GM21576 (cell line): ENCODE results near the gene MGLL.
A peak's percentile ranks its signal among the peaks of the same experiment; 100 is the strongest.

Experiments used
- ATAC-seq: cut with Tn5 transposase; IDR thresholded peaks from one replicate; pipeline ENCODE4 v1.9.1; 2021; ENCODE audit warnings: mild to moderate bottlenecking, moderate library complexity; ENCODE audit not compliant: unreplicated experiment

The MGLL gene

DNA sequence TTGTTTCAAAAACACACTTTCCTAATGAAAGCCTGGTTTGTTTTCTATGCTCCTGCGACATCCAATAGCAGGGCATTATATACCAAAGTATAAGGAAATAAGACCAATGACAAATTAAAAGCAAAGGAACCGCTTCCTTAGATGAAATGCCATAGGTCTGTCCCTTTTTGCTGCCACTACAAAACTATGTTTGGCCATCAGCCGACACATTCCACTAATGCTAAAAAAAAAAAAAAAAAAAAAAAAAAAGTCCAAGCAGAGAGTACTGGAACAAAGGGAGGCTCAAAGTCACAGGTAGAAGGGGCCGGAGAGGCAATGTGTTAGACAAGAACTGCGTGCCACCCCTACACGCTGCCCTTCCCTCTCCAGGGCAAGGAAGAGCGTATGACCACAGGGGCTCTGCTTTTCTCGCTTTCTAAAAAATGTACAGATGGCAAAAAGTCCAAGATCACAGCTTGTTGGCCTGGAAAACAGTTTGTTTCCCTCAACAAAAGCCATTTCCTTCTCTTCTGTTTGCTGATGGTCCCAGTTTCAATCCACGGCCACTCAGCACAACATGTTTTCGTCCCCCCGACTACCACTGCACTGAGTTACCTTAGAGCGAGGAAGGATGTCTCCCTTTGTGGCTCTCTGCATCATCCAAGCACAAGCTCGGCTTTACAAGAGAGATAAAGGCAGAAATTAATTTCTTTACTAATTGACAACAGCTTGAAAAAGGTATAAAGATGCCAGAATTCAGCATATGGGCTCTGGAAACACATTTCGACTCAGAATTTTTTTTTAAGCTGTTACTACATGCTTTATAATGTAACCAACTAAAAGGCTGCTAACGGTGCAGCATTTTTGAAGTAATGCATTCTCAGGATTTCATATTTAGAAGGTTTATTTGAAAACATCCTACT lies 78.7 kb downstream of the MGLL start:
- no peak for ATAC-seq

GRCh38 chr3:127742580-127742979 lies 79.7 kb downstream of the MGLL start:
- no peak for ATAC-seq

GRCh38 chr3:127741690-127742089 lies 80.6 kb downstream of the MGLL start:
- ATAC-seq = no peak

DNA sequence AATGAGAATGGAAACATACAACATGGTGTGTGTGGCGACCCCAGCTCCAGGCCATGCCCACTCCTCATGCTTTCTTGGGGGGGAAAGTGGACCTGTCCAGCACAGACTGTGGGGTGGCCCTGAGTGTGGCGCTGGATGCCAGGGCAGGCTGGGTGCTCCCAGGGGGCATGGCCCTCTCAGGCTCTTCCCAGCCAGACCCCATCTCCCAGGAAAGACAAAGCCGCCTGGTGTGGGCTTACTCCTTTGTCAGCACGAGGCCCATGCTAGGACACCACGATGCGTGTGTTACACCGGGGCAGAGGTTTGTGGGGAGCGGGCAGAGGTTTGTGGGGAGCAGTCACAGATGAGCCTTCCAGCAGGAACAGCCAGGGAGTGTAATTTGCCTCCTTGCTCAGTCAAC lies 81.1 kb downstream of the MGLL start:
- ATAC-seq = no peak

DNA sequence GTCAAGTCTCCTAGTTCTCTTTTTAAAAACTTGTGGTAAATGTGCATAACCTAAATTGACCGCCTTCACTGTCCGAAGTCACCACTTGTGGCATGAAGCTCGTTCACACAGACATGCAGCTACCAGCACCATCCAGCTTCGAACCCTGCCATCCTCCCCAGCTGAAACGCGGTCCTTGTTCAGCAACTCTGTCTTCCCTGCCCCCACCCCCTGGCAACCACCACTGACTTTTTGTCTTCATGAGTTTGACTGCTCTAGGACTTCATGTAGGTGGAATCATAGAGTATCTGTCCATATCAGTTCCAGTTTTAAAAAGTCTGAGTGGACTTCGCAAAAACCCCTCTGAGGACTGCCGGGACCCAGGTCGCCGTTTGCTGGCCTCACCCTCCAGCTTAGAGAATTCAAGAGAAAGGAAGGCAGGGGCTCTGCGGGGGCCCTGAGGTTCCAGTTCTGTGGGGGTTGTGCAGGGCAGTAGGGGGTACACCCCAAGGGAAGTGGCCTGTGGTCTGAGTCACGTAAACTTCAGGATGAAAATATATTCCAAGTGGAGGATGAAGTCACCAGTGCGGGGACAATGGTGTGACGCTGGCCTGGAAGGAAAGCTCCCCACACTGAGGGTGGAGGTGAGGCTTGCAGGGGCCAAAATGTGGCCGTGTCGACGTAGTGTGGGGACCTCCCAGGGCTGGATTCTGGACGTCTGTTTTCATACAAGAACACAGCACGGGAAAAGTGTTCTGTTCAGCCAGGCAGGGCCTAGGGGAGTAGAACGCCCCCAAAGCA lies 82.0 kb downstream of the MGLL start:
- ATAC-seq = no peak

DNA sequence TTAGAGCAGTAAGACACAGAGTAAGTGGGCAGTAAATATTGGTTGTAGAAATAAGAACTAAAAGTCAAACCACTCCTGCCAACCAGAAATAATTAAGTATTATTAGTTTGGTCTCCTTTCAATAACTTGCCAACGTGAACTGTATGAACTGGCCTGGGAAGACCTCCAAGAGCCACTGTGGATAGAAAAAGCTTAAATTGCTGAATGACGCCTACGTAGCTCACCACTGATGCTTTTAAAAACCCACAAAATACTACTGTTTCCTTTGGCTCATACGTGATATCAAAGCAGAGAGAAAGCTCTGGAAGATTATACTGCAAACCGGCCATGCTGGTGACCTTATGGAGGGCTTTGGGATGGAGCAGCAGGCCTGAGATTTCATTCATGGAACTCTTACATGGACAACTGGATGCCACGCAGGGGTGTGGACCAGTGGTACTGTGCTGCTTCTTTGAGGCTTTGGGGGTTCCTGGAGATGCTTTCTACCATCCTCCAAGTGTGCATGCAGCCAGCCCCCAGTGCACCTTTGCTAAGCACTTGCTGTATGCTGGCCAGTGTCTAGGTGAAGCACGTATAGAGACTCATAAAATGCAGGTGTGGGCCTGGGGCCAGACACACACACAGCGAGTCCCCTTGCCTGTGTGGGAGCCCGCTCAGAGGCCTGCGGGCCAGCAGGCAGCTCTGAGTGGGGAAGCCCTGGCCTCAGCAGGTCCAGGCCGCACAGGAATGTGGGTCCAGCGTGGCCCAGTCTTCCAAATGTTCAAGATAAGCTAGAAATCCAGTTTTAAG lies 82.8 kb downstream of the MGLL start:
- no peak for ATAC-seq

GRCh38 chr3:127738192-127738840 lies 84.0 kb downstream of the MGLL start:
- ATAC-seq = no peak

GRCh38 chr3:127736801-127737539 lies 85.3 kb downstream of the MGLL start:
- no peak for ATAC-seq

DNA sequence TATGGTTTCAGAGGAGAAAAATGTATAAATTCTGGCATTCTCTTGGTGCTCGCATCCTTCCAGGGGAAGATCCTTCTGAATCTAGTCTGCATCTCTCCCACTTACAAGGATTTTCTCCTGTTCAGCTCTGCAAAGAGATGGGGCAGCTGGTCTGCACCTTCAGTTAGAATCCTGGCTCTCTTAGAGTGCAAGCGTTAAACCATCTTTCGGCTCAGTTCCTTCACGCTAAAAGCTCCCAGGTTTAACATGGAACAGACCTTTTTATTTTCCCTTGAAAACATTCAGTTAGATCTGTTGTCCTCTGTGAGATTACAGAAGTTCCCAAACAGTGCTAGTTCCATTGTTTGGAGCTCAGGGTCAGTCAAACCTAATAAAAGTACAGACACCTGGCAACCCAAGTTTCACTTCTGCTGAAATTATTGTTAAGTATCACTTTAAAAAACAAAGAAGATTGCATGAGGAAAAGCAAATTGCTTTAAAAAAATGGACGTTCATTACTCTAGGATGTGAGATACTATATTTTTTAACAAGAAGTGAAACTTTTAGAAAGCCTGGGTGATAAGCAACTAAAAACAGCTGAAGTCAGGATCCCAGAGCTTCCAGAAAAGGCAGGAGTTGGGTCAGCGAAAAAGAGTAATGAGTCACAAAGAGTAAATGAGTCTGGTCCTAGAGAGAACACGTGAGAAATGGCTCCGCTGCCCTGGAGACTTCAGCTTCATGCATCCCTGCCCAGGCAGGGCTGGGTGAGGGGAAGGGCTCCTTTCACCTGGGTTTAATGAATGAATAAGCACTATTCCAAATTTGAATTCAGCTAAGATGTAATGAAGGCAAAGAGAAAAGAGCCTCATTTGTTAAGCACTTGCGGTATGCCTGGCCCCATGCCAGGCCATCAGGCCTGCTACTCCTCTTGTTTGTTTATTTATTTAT lies 86.3 kb downstream of the MGLL start:
- ATAC-seq = peak; percentile 65

GRCh38 chr3:127734754-127735473 lies 87.4 kb downstream of the MGLL start:
- ATAC-seq = no peak

DNA sequence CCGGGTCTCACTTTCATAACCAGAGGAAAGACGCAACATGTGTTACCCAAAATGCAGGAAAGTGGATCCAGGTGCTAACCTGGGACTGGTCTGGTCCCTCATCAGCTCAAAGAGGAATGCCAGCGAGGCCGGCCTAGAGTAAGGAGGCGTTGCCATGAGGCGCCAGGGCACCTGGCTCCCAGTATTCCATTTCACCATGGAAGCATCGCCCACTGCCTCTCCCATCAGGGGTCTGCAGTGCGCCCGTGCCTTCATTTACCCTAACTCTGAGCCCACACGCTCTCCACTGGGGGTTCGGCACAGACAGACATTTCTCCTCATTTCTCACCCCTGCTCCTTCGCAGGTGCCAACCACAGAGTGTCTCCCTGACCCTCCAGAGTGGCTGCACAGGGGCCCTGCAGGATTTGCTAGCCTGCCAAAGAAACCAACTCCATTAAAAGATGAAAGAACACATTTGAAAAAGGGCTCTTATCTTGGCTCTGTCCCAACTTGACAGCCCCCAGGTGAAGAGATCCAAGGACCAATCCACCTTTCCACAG lies 88.1 kb downstream of the MGLL start:
- ATAC-seq = no peak

- no peak for ATAC-seq
Measured at GRCh38 chr3:127733781-127734180, 88.5 kb downstream of the MGLL start.

- ATAC-seq = no peak
Measured at GRCh38 chr3:127732879-127733350, 89.4 kb downstream of the MGLL start.

DNA sequence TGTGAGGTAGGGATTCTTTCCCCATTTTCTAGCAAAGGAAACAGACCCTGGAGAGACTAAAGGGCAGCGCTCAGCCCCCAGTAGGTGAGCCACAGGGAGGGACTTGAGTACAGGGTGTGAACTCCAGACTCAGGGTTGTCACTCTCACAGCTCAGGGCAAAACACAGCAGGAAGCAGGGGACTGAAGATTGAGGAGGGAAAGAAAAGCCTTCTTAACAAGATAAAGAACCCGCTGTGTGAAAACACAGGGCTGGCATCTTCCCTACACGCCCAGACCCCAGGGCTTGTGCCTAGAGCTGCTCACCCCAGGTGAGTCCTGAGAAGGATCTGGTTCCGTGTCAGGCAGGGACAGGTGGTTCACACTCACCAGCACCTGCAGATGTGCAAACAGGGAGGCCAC lies 90.0 kb downstream of the MGLL start:
- ATAC-seq = no peak

- no peak for ATAC-seq
Measured at GRCh38 chr3:127731546-127732289, 90.6 kb downstream of the MGLL start.

DNA sequence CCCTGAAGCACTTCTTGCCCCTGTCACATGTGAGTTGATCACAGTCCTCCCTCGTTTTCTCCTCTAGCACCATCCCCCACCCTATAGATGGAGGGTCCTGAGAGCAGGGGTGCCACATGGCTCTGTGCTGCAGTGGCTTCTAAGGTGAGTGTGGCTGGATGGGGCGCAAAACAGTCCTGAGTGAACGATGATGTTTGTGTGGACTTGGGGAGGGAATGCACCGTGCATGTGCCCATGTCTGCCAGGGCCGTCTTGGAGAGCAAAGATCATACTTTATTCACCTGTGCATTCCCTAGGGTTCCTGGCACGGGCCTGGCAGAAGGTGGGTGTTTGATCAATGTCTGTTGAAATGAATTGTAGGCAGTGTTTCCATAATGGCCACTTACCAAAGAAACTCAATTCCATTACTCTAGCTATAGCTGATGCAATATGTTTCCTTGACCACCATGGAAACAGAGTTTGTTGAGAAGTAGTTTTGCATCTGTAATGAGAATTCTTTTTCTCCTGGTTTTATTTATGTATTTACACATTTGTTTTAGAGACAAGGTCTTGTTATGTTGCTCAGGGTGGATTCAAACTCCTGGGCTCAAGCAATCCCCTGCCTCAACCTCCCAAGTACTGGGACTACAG lies 91.5 kb downstream of the MGLL start:
- ATAC-seq = no peak

GRCh38 chr3:127730171-127730570 lies 92.1 kb downstream of the MGLL start:
- ATAC-seq = no peak
